ENCODE measurements around the gene SH3RF2.
"Not testable (repeated sequence)": the region's sequence is repeated elsewhere in the genome, so short reads cannot be mapped to it uniquely, and the experiment has no call there.

The SH3RF2 gene

DNA sequence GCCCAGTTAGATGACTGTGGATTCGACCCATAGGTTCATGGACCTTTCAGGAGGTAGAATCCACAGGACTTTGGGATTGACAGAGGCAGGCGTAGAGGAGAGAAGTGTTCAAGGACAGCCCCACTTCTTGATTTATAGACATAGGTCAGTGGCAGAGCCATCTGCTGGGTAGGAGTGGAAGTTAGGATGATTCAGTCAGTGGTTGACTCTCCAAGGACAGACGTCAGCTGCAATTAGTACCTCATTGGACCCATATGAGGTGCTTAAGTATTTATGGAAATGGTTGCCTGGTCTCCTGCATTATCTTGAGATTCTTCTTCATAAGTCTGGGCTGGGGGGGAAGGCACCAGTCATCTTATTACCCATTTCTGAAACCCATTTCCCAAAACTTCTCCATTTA, 70.9 kb downstream of the SH3RF2 start:
- H3K4me1 ChIP-seq (ENCODE audit: insufficient read depth, low read length), result no peaks in the 10 kb centered on the region
- H3K4me3 ChIP-seq (ENCODE audit: low read length), result no peak overlapping the region
- H3K27ac ChIP-seq (ENCODE audit: low read depth, low read length), result no peak overlapping the region
- WGBS, result 78% methylated on average over 3 of the region's 3 CpGs
- no peak overlapping the region for H3K9ac ChIP-seq (ENCODE audit: low read depth, low read length)
- no peaks in the 10 kb centered on the region for H3K9me3 ChIP-seq (ENCODE audit: insufficient read depth, low read depth, low read length)
- H3K27me3 ChIP-seq (ENCODE audit: insufficient read depth, low read length), result no peaks in the 10 kb centered on the region
- no peaks in the 10 kb centered on the region for H3K36me3 ChIP-seq (ENCODE audit: insufficient read depth, low read length)

DNA sequence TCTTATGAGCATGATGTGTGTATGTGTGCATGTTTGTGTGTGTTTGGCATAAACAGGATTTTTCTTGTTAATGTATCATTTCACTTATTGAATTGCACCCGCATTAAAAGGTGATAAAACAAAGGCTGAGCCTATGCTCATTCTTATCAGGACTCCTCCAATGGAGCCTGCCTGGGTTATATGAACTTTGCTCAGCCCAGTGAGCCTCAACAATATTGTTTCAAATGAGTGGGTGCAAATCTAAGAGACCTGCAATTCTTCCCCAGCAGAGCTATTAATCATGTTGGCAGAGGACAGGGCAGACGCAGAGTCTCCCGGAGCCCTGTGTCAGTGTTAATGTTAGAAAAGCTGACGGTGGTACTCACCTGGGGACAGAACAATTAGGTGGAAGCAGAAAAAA, 71.6 kb downstream of the SH3RF2 start:
- no peaks in the 10 kb centered on the region for H3K4me1 ChIP-seq (ENCODE audit: insufficient read depth, low read length)
- H3K27me3 ChIP-seq (ENCODE audit: insufficient read depth, low read length), result no peaks in the 10 kb centered on the region
- 90% methylated on average over 4 of the region's 4 CpGs for WGBS

DNA sequence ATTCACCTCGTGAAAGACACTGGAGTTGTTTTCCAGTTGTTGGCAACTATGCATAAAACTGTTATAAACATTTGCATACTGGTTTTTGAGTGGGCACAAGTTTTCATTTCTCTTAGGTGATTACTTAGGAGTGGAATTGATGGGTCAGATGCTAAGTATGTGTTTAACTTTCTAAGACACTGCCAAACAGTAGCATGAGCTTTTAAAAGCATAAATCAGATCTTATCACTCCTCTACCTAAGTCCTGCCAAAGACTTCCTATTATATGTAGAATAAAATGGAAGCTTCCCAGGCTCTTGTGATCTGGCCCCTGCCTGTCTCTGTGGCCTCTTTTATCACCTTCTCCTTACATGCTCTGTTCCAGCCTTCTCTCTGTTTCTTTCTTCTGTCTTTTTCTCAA, 72.6 kb downstream of the SH3RF2 start:
- Histone ChIP-seq H3K9ac (ENCODE audit: low read depth, low read length) (no peak overlapping the region), H3K9me3 (ENCODE audit: insufficient read depth, low read depth, low read length) (no peaks in the 10 kb centered on the region), H3K27ac (ENCODE audit: low read depth, low read length) (no peak overlapping the region), H3K27me3 (ENCODE audit: insufficient read depth, low read length) (no peaks in the 10 kb centered on the region), H3K4me1 (ENCODE audit: insufficient read depth, low read length) (no peaks in the 10 kb centered on the region), H3K36me3 (ENCODE audit: insufficient read depth, low read length) (no peaks in the 10 kb centered on the region), H3K4me3 (ENCODE audit: low read length) (no peak overlapping the region)
- 71% methylated on average over 1 of the region's 1 CpG for WGBS

More for the DNA sequence above, 71.6 kb downstream of the SH3RF2 start:
- Histone ChIP-seq H3K9ac (ENCODE audit: low read depth, low read length) (no peak overlapping the region), H3K36me3 (ENCODE audit: insufficient read depth, low read length) (no peaks in the 10 kb centered on the region), H3K27ac (ENCODE audit: low read depth, low read length) (no peak overlapping the region), H3K9me3 (ENCODE audit: insufficient read depth, low read depth, low read length) (no peaks in the 10 kb centered on the region), H3K4me3 (ENCODE audit: low read length) (no peak overlapping the region)

- H3K9me3 ChIP-seq (ENCODE audit: insufficient read depth, low read depth, low read length); H3K4me1 ChIP-seq (ENCODE audit: insufficient read depth, low read length); H3K9ac ChIP-seq (ENCODE audit: low read depth, low read length); H3K4me3 ChIP-seq (ENCODE audit: low read length); H3K27ac ChIP-seq (ENCODE audit: low read depth, low read length); H3K27me3 ChIP-seq (ENCODE audit: insufficient read depth, low read length); H3K36me3 ChIP-seq (ENCODE audit: insufficient read depth, low read length): not testable (repeated sequence)
- WGBS, result 97% methylated on average over 4 of the region's 5 CpGs
Measured at GRCh38 chr5:146010447-146010846, 74.1 kb downstream of the SH3RF2 start.

GRCh38 chr5:146013761-146014160, 77.4 kb downstream of the SH3RF2 start:
- Histone ChIP-seq H3K27me3 (ENCODE audit: insufficient read depth, low read length) (no peaks in the 10 kb centered on the region), H3K4me1 (ENCODE audit: insufficient read depth, low read length) (no peaks in the 10 kb centered on the region), H3K36me3 (ENCODE audit: insufficient read depth, low read length) (no peaks in the 10 kb centered on the region), H3K9ac (ENCODE audit: low read depth, low read length) (no peak overlapping the region), H3K27ac (ENCODE audit: low read depth, low read length) (no peak overlapping the region), H3K4me3 (ENCODE audit: low read length) (no peak overlapping the region), H3K9me3 (ENCODE audit: insufficient read depth, low read depth, low read length) (no peaks in the 10 kb centered on the region)
- WGBS, result 81% methylated on average over 8 of the region's 9 CpGs

- WGBS, result 80% methylated on average over 1 of the region's 1 CpG
- H3K27ac ChIP-seq (ENCODE audit: low read depth, low read length), result no peak overlapping the region
- H3K4me3 ChIP-seq (ENCODE audit: low read length), result no peak overlapping the region
- H3K9ac ChIP-seq (ENCODE audit: low read depth, low read length), result no peak overlapping the region
- H3K27me3 ChIP-seq (ENCODE audit: insufficient read depth, low read length), result no peaks in the 10 kb centered on the region
- no peaks in the 10 kb centered on the region for H3K4me1 ChIP-seq (ENCODE audit: insufficient read depth, low read length)
- H3K9me3 ChIP-seq (ENCODE audit: insufficient read depth, low read depth, low read length), result no peaks in the 10 kb centered on the region
- H3K36me3 ChIP-seq (ENCODE audit: insufficient read depth, low read length), result no peaks in the 10 kb centered on the region
Measured at GRCh38 chr5:146015001-146015400, 78.6 kb downstream of the SH3RF2 start.

- WGBS, result 94% methylated on average over 4 of the region's 4 CpGs
- no peaks in the 10 kb centered on the region for H3K9me3 ChIP-seq (ENCODE audit: insufficient read depth, low read depth, low read length)
- no peak overlapping the region for H3K9ac ChIP-seq (ENCODE audit: low read depth, low read length)
- no peaks in the 10 kb centered on the region for H3K36me3 ChIP-seq (ENCODE audit: insufficient read depth, low read length)
- no peak overlapping the region for H3K4me3 ChIP-seq (ENCODE audit: low read length)
- H3K27ac ChIP-seq (ENCODE audit: low read depth, low read length), result no peak overlapping the region
- H3K4me1 ChIP-seq (ENCODE audit: insufficient read depth, low read length), result no peaks in the 10 kb centered on the region
- H3K27me3 ChIP-seq (ENCODE audit: insufficient read depth, low read length), result no peaks in the 10 kb centered on the region
Measured at GRCh38 chr5:146016764-146017484, 80.5 kb downstream of the SH3RF2 start.

GRCh38 chr5:146018514-146019375, 82.4 kb downstream of the SH3RF2 start:
- Histone ChIP-seq H3K9me3 (ENCODE audit: insufficient read depth, low read depth, low read length) (no peaks in the 10 kb centered on the region), H3K4me1 (ENCODE audit: insufficient read depth, low read length) (no peaks in the 10 kb centered on the region), H3K27ac (ENCODE audit: low read depth, low read length) (no peak overlapping the region), H3K4me3 (ENCODE audit: low read length) (no peak overlapping the region), H3K27me3 (ENCODE audit: insufficient read depth, low read length) (no peaks in the 10 kb centered on the region), H3K9ac (ENCODE audit: low read depth, low read length) (no peak overlapping the region), H3K36me3 (ENCODE audit: insufficient read depth, low read length) (no peaks in the 10 kb centered on the region)
- WGBS, result 96% methylated on average over 3 of the region's 5 CpGs

- no peaks in the 10 kb centered on the region for H3K27me3 ChIP-seq (ENCODE audit: insufficient read depth, low read length)
- peaks cover 4% of the 10 kb centered on the region for H3K4me1 ChIP-seq (ENCODE audit: insufficient read depth, low read length)
- H3K4me3 ChIP-seq (ENCODE audit: low read length), result no peak overlapping the region
- H3K27ac ChIP-seq (ENCODE audit: low read depth, low read length), result no peak overlapping the region
- 95% methylated on average over 2 of the region's 2 CpGs for WGBS
- H3K9ac ChIP-seq (ENCODE audit: low read depth, low read length), result no peak overlapping the region
- no peaks in the 10 kb centered on the region for H3K9me3 ChIP-seq (ENCODE audit: insufficient read depth, low read depth, low read length)
- no peaks in the 10 kb centered on the region for H3K36me3 ChIP-seq (ENCODE audit: insufficient read depth, low read length)
Measured at GRCh38 chr5:146020100-146020499, 83.7 kb downstream of the SH3RF2 start.

GRCh38 chr5:146024034-146024433, 87.7 kb downstream of the SH3RF2 start:
- no peak overlapping the region for H3K9ac ChIP-seq (ENCODE audit: low read depth, low read length)
- no peaks in the 10 kb centered on the region for H3K36me3 ChIP-seq (ENCODE audit: insufficient read depth, low read length)
- H3K4me3 ChIP-seq (ENCODE audit: low read length), result no peak overlapping the region
- no peaks in the 10 kb centered on the region for H3K9me3 ChIP-seq (ENCODE audit: insufficient read depth, low read depth, low read length)
- 89% methylated on average over 1 of the region's 3 CpGs for WGBS
- H3K4me1 ChIP-seq (ENCODE audit: insufficient read depth, low read length), result peaks cover 35% of the 10 kb centered on the region
- H3K27me3 ChIP-seq (ENCODE audit: insufficient read depth, low read length), result no peaks in the 10 kb centered on the region
- no peak overlapping the region for H3K27ac ChIP-seq (ENCODE audit: low read depth, low read length)

DNA sequence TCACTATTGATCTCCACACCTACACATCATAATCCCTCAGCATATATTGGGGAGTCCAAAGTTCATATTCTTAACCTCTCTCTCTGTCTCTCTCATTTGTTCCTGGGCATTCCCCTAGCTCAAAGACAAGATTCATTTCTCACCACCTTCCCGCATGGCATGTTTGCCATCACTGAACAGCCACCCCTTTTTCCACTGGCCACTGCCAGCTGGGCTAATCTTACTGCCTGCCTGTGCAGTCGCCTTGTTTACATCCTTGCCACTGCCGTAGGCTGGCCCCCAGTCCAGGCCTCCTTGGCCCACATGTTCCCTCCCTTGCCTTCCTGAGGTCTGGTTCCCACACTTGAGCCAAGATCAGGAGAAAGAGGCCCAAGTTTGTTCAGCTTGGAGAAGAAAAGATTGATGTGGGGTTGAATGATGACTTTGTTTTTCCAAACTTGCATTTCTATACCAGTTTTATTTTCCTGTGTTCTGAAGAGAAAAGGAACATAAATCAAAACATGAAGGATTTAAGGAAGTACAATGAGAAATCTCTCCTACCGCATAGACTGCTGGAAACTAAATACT, 88.8 kb downstream of the SH3RF2 start:
- Histone ChIP-seq H3K36me3 (ENCODE audit: insufficient read depth, low read length) (no peaks in the 10 kb centered on the region), H3K4me3 (ENCODE audit: low read length) (no peak overlapping the region), H3K9me3 (ENCODE audit: insufficient read depth, low read depth, low read length) (no peaks in the 10 kb centered on the region), H3K9ac (ENCODE audit: low read depth, low read length) (no peak overlapping the region), H3K4me1 (ENCODE audit: insufficient read depth, low read length) (peaks cover 35% of the 10 kb centered on the region), H3K27me3 (ENCODE audit: insufficient read depth, low read length) (no peaks in the 10 kb centered on the region), H3K27ac (ENCODE audit: low read depth, low read length) (peak overlapping the region; percentile 75; the same call in 1 of the 2 replicates)
- 83% methylated on average over 4 of the region's 4 CpGs for WGBS

Measured in HUES64 (cell line).